Esophagus muscularis mucosa (tissue), 4 donors: ENCODE data around the gene UBL3. TPM values are rescaled to one million over a fixed set of nuclear protein-coding genes. Genes with fewer than 3 reads are reported as not detected.

Source experiments
- DNase-seq: peaks from one replicate; pipeline ENCODE4 v3.0.0-alpha.2; 2017; ENCODE audit errors: extremely low spot score
- H3K27ac ChIP-seq, 4 donors: fragments of 200-600 bp; sonication (generic); replicated peaks in 1 of 4; 1 replicate in 3 of 4; 2 replicates in 1 of 4; pipeline ENCODE4 v1.5.1; 2016 to 2019; ENCODE audit warnings: mild to moderate bottlenecking in 1 of 4
- H3K27me3 ChIP-seq, 4 donors: fragments of 200-600 bp; sonication (generic); one replicate each; pipeline versions ENCODE4 v1.5.1 to v1.6.0; 2016 to 2019
- H3K36me3 ChIP-seq, 4 donors: fragments of 200-600 bp; sonication (generic); one replicate each; pipeline ENCODE4 v1.5.1; 2016 to 2019
- H3K4me1 ChIP-seq, 4 donors: fragments of 200-600 bp; sonication (generic); one replicate each; pipeline ENCODE4 v1.5.1; 2016 to 2019
- H3K4me3 ChIP-seq, 4 donors: fragments of 200-600 bp; sonication (generic); 1 replicate in 2 of 4; 2 replicates in 2 of 4; pipeline ENCODE4 v1.5.1; 2016 to 2019; ENCODE audit warnings: mild to moderate bottlenecking in 4 of 4, moderate library complexity in 1 of 4
- H3K9me3 ChIP-seq, 4 donors: fragments of 200-600 bp; sonication (generic); 1 replicate in 3 of 4; 2 replicates in 1 of 4; pipeline ENCODE4 v1.5.1; 2016 to 2019
- EP300 ChIP-seq: sonication (generic); formaldehyde crosslinking; IDR thresholded peaks from one replicate; pipeline ENCODE4 v1.6.1; 2017; ENCODE audit warnings: antibody characterized with exemption
- POLR2A ChIP-seq: fragments of 450-650 bp; IDR thresholded peaks from one replicate; pipeline ENCODE4 v1.6.1; 2017; ENCODE audit warnings: antibody characterized with exemption, moderate library complexity, mild to moderate bottlenecking, low read depth
- POLR2AphosphoS5 ChIP-seq, 2 donors: sonication (generic); formaldehyde crosslinking; IDR thresholded peaks; one replicate each; pipeline ENCODE4 v1.6.1; 2017; ENCODE audit warnings: antibody characterized with exemption in 2 of 2
- WGBS: methylation state at CpG from one replicate; pipeline ENCODE4 v1.1.5; 2018; 5-methylcytosine and 5-hydroxymethylcytosine counted together
- intact Hi-C: fragments of 100-400 bp; cut with DNase I; formaldehyde crosslinking; loops from one replicate; pipeline ENCODE4 v1.15.1; 2023
- total RNA-seq, 4 donors: library from RNA; depleted of rRNA; stranded (reverse); fragments of >200 nt; gene quantifications; one replicate each; pipeline versions ENCODE4 v1.1.0 to v1.2.1, GENCODE V29; 2016
- TF ChIP-seq, protein P1 (sequence below), 3 experiments: fragments of 200-600 bp in 2 of 3; fragments of 450-650 bp in 1 of 3; sonication (generic) in 2 of 3; IDR thresholded peaks; one replicate each; pipeline ENCODE4 v1.5.1; 2017 to 2019; ENCODE audit warnings: antibody characterized with exemption in 3 of 3, mild to moderate bottlenecking in 2 of 3, moderate library complexity in 1 of 3

The UBL3 gene
- total RNA-seq, 4 donors from 2014 or later, result 30.2 to 44.5 (median 32.6) TPM

DNA sequence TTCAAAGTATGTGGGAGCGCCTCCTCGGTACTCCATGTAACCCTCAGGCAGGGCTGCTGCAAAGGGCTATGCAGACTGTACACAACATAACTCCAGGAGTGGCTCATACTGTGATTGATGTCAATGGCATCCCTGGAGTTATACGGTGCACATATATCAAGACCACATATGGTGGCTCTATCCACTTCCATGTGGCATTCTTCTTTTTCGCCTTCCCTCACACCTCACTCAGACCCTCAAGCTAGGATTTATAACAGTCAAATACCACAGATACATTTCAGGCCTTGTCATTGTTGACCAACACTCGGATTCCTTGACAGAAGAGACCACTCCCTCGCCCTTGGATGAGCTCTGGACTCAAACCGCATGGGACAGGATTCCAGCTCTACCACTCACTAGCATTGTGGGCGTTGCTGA, 11.3 kb upstream of the UBL3 start:
- intact Hi-C loops, result no loop called here

DNA sequence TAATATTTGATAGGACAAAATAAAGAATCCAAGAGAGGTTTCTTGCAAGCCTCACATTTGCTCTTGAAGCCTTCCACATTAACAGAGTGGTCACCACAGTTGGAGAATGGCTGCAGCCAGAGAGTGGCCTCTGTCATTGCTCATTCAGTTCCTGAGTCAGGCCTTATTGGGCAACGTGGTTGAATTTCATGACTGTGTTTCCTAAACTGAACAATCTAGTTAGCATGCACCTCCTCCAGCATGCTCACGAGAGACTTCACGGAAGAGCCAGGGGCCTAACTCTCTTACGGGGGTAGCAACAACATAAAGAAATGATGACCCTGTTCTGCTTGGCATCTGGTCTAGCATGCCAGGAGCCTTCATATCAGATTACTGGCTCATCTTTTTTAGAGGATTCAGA, 9.6 kb upstream of the UBL3 start:
- no peak for DNase-seq
- Histone ChIP-seq H3K36me3 (no peaks in the 10 kb centered on the region), H3K27ac (no peak overlapping the region), H3K4me1 (no peaks in the 10 kb centered on the region), H3K27me3 (peaks cover 0 to 5% (median 0%) of the 10 kb centered on the region in 4 donors), H3K4me3 (no peak overlapping the region), H3K9me3 (no peaks in the 10 kb centered on the region)
- WGBS, result 92% methylated on average over 4 of the region's 4 CpGs
- intact Hi-C loops, result no loop called here
- TF ChIP-seq, protein P1, sequence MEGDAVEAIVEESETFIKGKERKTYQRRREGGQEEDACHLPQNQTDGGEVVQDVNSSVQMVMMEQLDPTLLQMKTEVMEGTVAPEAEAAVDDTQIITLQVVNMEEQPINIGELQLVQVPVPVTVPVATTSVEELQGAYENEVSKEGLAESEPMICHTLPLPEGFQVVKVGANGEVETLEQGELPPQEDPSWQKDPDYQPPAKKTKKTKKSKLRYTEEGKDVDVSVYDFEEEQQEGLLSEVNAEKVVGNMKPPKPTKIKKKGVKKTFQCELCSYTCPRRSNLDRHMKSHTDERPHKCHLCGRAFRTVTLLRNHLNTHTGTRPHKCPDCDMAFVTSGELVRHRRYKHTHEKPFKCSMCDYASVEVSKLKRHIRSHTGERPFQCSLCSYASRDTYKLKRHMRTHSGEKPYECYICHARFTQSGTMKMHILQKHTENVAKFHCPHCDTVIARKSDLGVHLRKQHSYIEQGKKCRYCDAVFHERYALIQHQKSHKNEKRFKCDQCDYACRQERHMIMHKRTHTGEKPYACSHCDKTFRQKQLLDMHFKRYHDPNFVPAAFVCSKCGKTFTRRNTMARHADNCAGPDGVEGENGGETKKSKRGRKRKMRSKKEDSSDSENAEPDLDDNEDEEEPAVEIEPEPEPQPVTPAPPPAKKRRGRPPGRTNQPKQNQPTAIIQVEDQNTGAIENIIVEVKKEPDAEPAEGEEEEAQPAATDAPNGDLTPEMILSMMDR (IDR thresholded peaks at IDR 0.05), result no peak
- TF ChIP-seq POLR2AphosphoS5 (IDR thresholded peaks at IDR 0.05), result no peak

More for the DNA sequence above, 11.3 kb upstream of the UBL3 start:
- Histone ChIP-seq H3K36me3 (no peaks in the 10 kb centered on the region), H3K4me1 (no peaks in the 10 kb centered on the region), H3K4me3 (no peak overlapping the region), H3K27ac (no peak overlapping the region), H3K9me3 (no peaks in the 10 kb centered on the region), H3K27me3 (peaks cover 0 to 5% (median 0%) of the 10 kb centered on the region in 4 donors)
- TF ChIP-seq EP300, result no peak
- no peak for DNase-seq
- 86% methylated on average over 8 of the region's 8 CpGs for WGBS

DNA sequence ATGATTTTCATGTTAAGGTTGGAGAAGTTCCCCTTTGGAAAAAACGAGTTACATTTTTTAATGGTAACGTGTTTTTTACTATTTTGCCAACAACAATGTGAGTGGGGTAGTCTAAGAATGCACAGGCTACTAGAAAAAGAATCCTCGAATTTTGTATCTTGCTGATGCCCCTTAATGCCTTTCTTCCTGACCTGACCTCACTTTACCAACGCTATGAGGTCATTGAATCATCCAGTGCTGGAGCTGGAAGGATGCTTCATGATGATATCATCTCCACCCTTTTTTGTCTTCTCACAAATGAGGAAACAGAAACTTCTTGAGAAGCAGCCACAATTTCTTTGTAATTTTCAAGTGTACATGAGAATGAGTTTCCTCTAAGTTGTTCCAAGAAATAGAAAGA, 8.2 kb upstream of the UBL3 start:
- Histone ChIP-seq H3K27ac (no peak overlapping the region), H3K4me3 (no peak overlapping the region), H3K9me3 (no peaks in the 10 kb centered on the region), H3K4me1 (no peaks in the 10 kb centered on the region), H3K36me3 (no peaks in the 10 kb centered on the region), H3K27me3 (no peaks in the 10 kb centered on the region)
- intact Hi-C loops, result no loop called here
- WGBS, result 78% methylated on average over 4 of the region's 4 CpGs
- no peak for TF ChIP-seq EP300
- no peak for TF ChIP-seq POLR2AphosphoS5 (IDR thresholded peaks at IDR 0.05)
- no peak for TF ChIP-seq POLR2A
- no peak for DNase-seq

DNA sequence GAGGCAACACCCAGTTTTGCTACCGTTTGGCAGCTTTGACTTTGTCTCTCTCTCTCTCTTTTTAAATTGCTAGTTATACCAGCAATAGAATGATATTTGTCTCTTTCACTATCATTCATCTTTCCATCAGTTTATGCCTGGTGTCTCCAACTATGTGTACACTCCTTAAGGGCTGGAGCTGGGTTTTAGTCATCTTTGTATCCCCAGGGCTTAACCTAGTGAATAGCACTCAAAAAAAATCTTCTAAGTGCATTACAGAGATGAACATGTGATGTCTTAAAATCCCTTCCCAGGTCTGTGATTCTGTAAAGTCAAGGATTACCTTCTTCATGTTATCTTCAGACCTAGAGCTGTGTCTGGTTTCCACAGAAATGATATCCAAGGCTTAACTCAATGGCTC, 7.8 kb upstream of the UBL3 start:
- Histone ChIP-seq H3K4me3 (no peak overlapping the region), H3K27me3 (no peaks in the 10 kb centered on the region), H3K4me1 (no peaks in the 10 kb centered on the region), H3K36me3 (no peaks in the 10 kb centered on the region), H3K9me3 (no peaks in the 10 kb centered on the region), H3K27ac (no peak overlapping the region)
- WGBS, result 78% methylated on average over 1 of the region's 1 CpG
- no peak for TF ChIP-seq EP300
- TF ChIP-seq POLR2A, result no peak
- no peak for TF ChIP-seq POLR2AphosphoS5 (IDR thresholded peaks at IDR 0.05)
- TF ChIP-seq, protein P1 (IDR thresholded peaks at IDR 0.05), result no peak
- DNase-seq, result no peak
- intact Hi-C loops, result no loop called here

DNA sequence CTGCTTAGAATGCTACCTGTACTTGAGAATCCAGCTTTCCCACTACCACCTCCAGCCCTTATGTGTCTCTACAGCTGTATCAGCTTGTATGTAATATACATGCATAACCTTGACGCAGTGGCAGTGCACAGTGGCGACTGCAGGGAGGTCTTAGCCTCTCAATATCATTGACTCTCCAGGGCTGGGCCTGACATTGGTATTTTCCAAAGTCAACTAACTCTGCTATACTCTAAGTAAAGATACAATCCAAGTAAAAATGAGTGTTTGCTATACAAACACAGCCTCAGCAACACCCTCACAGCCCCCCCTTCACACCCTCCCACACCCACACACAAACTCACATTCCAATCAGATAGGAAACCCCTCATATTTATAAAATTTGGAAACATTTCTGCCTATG, 6.7 kb upstream of the UBL3 start:
- Histone ChIP-seq H3K4me1 (no peaks in the 10 kb centered on the region), H3K36me3 (no peaks in the 10 kb centered on the region), H3K9me3 (no peaks in the 10 kb centered on the region), H3K4me3 (no peak overlapping the region), H3K27ac (no peak overlapping the region), H3K27me3 (no peaks in the 10 kb centered on the region)
- intact Hi-C loops, result no loop called here
- no peak for TF ChIP-seq POLR2AphosphoS5 (IDR thresholded peaks at IDR 0.05)
- TF ChIP-seq, protein P1 (IDR thresholded peaks at IDR 0.05), result no peak
- no peak for TF ChIP-seq EP300
- TF ChIP-seq POLR2A, result no peak
- 100% methylated on average over 2 of the region's 2 CpGs for WGBS
- no peak for DNase-seq

DNA sequence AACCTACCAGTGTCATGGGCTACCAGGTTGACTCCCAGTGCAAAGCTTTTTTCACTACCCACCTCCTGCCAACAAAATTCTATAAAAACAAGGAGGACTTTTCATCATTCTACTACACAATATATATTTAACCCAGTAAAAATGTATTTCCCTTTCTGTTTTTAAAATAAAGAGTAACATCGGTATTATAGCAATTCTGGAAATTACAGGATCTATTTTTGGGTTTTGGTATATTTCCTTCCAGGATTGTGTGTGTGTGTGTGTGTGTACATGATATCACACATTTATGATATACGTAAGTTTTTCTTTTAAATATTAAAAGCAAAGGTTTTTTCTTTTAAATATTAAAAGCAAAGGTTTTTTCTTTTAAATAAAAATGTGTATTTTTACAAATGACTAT, 6.0 kb upstream of the UBL3 start:
- Histone ChIP-seq H3K9me3 (no peaks in the 10 kb centered on the region), H3K36me3 (no peaks in the 10 kb centered on the region), H3K27ac (no peak overlapping the region), H3K4me3 (no peak overlapping the region), H3K27me3 (no peaks in the 10 kb centered on the region), H3K4me1 (no peaks in the 10 kb centered on the region)
- WGBS, result 84% methylated on average over 2 of the region's 2 CpGs
- no peak for DNase-seq
- no peak for TF ChIP-seq EP300
- TF ChIP-seq, protein P1 (IDR thresholded peaks at IDR 0.05), result no peak
- TF ChIP-seq POLR2A, result no peak
- TF ChIP-seq POLR2AphosphoS5 (IDR thresholded peaks at IDR 0.05), result no peak
- intact Hi-C loops, result no loop called here
